HepG2 (cell line): Measurements from ENCODE around the gene RABGAP1L.

Source experiments
- POLR2AphosphoS2 ChIP-seq: IDR thresholded peaks from 2 replicates; pipeline ENCODE4 v1.6.1; 2011; ENCODE audit warnings: low read depth, low read length, improper control_type of control experiment
- TF ChIP-seq, protein P1 (sequence below): sonication (generic); formaldehyde crosslinking; IDR thresholded peaks from 2 replicates; pipeline ENCODE4 v1.4.0; 2020; ENCODE audit warnings: mild to moderate bottlenecking, missing genetic modification reagents

DNA sequence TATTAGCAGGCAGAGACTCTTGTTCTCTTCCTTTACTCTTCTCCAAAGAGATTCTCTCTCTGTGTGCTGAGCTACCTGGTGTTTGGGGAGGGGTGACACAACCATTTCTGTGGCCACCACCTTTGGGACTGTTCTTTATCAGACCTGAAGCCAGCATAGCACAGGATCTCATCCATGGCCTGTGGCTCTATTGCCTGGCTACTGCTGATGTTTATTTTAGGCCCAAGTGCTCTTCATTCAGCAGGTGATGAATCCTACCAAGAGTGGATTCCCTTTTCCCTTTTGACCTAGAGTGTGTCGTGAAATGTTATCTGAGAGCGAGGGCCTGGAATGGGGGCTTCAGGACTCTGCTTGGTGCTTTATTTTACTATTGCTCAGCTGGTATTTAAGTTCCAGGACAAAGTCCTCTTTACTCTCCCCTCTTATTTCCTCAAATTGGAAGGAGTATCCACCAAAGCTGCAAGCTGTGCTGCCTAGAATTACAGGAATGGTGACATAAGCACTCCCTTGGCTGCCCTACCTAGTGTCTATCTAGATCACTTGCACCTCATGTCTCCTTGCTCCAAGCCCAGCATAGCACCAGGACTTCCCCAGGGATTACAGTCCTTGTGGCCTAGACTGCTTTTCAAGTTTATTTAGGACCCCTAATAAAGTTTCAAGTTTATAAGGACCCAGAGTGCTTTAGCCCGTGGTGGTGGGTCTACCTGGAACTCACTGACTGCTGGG, 193.7 kb downstream of the RABGAP1L start:
- TF ChIP-seq POLR2AphosphoS2, result no peak
- TF ChIP-seq, protein P1, sequence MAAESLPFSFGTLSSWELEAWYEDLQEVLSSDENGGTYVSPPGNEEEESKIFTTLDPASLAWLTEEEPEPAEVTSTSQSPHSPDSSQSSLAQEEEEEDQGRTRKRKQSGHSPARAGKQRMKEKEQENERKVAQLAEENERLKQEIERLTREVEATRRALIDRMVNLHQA, result no peak
